HG03354 (cell line): Measurements from ENCODE around the gene CMIP.

Source experiments
- ATAC-seq: cut with Tn5 transposase; IDR thresholded peaks from one replicate; pipeline ENCODE4 v1.9.1; 2021; ENCODE audit warnings: mild to moderate bottlenecking; ENCODE audit not compliant: unreplicated experiment, poor library complexity, severe bottlenecking

Gene CMIP

DNA sequence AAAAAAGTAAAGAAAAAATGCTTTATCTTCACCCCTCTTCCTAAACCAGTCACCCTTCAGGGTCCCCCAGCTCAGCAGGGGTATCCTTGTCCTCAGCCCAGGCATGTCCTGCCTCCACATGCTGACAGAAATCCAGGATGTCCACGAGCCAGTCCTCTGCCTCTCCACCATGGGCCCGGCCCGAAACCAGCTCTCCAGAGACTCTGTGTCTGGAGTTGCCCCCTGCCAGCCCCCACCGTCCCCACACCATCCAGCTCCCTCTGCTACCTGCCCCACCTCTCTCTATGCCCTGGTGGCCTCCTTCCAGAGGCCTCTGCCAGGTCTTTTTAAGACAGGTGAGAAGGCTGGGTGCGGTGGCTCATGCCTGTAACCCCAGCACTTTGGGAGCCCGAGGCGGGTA is 268.1 kb downstream of the CMIP start:
- no peak for ATAC-seq

DNA sequence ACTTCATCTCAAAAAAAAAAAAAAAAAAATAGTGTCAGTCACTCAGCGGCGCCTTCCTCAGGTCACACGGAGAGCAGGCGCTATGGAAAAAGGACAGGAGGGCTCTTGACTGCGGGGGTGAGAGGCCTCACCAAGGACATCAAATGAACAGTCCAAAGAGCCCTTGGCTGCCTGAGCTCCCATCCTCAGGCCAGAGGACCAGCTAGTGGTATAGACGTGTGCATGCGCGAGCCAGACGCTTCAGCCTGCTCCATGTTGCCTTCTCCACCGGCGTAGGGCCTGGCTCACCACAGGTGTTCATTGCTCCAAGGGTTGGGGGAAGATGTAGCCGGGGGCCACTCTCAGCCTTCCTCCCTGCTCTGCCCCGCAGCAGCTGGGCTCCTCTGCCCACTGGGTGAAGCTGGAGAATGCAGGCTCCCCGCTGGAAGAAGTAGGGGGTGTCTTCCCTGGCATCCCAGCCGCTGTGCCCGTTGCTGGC is 268.7 kb downstream of the CMIP start:
- no peak for ATAC-seq

GRCh38 chr16:81713796-81714195 is 269.2 kb downstream of the CMIP start:
- no peak for ATAC-seq

- ATAC-seq = no peak
These were observed 270.0 kb downstream of the CMIP start for GRCh38 chr16:81714583-81714982.

- ATAC-seq = peak; percentile 69
These were observed 271.0 kb downstream of the CMIP start for GRCh38 chr16:81715358-81716196.

DNA sequence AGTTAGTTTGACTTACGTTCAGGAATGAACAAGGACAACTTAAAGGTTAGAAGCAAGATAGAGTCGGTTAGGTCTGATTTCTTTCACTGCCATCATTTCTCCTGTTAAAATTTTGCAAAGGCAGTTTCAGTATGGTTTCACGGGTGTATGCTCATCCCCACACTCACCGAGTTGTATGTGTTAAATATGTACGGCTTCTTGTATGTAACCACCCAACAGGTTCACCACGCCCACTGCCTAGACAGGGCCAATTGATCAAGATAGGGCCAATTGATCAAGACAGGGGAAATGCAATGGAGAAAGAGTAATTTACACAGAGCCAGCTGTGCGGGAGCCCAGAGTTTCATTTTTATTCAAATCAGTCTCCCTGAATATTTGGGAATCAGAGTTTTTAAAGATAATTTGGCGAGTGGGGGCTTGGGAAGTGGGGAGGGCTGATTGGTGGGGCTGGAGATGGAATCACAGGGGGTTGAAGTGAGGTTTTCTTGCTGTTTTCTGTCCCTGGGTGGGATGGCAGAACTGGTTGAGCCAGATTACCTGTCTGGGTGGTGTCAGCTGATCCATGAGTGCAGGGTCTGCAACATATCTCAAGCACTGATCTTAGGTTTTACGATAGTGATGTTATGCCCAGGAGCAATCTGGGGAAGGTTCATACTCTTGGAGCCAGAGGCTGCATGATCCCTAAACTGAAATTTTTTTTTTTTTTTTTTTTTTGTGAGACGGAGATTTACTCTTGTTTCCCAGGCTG is 272.0 kb downstream of the CMIP start:
- ATAC-seq = peak; percentile 73

GRCh38 chr16:81717662-81718189 is 273.1 kb downstream of the CMIP start:
- no peak for ATAC-seq

GRCh38 chr16:81718637-81719036 is 274.0 kb downstream of the CMIP start:
- no peak for ATAC-seq

- ATAC-seq = no peak
These were observed 275.4 kb downstream of the CMIP start for GRCh38 chr16:81719993-81720392.

GRCh38 chr16:81720973-81721906 is 276.6 kb downstream of the CMIP start:
- ATAC-seq = no peak

- ATAC-seq = peak; percentile 83
These were observed 278.6 kb downstream of the CMIP start for GRCh38 chr16:81723098-81723723.

DNA sequence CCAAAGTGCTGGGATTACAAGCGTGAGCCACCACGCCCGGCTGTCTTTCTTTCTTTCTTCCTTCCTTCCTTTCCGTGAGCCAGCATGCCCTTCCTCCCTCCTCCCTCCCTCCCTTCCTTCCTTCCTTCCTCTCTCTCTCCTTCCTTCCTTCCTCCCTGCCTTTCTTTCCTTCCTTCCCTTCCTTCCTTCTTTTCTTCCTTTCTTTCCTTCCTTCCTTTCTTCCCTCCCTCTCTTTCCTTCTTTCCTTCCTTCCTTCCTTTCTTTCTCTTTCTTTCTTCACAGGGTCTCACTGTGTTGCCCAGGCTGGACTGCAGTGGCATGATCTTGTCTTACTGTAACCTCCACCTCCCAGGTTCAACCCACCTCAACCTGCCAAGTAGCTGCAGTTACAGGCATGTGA is 283.8 kb downstream of the CMIP start:
- ATAC-seq = no peak

- ATAC-seq = no peak
These were observed 284.8 kb downstream of the CMIP start for GRCh38 chr16:81729451-81729850.

GRCh38 chr16:81730090-81731051 is 285.8 kb downstream of the CMIP start:
- ATAC-seq = peak; percentile 89

GRCh38 chr16:81731649-81732048 is 287.0 kb downstream of the CMIP start:
- ATAC-seq = no peak

DNA sequence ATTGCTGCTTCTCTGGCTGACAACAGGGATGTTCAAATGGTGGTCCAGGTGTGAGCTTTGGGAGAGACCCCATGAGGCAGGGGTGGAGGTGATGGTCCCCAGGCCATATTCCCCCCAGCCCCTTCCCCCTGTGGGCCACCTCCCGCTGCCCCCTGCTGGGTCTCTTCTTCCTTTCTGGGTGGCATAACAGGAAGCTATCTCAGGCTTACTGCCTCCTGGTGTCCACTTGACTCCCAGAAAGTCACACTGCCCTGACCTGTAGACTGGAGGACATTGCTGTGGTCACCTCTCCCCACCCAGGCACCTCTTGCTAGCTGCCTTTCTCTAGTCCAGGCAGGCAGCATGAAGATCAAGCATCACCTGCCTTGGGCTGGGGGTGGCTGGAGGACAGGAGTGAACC is 288.1 kb downstream of the CMIP start:
- ATAC-seq = no peak

DNA sequence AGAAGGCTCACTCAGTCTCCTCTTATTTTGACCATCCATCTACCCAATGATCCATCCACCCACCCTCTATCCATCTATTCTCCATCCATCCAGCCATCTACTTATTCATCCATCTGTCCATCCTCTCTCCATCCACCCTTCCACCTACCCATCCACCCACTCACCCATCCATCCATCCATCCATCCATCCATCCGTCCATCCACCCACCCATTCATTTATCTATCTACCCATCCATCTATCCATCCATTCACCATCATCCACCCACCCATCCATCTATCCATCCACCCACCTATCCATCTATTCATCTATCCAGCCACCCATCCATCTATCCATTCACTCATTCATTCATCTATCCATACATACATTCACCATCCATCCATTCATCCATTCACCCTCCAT is 288.7 kb downstream of the CMIP start:
- ATAC-seq = no peak
